ENCODE measurements around the gene MFSD1.
"Not testable (repeated sequence)": the region's sequence is repeated elsewhere in the genome, so short reads cannot be mapped to it uniquely, and the experiment has no call there.

MFSD1 gene

DNA sequence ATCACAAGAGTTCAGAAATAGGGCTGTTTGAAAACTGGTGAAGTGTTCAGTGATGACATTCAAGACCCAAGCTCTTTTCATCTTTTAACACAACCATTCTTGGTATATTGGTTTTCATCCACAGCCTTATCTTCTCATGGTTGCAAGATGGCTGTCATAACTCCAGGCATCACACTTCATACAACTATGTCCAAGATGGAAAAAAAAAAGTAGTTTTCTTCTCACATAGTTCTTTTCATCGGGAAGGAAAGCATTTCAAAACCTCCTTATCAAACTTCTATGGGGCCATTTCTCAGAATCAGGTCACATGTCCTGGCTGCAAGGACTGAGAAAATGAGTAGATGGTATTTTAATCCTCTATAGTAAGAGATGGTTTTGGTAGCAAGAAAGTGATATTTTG lies 21.1 kb upstream of the MFSD1 start:
- no peaks in the 10 kb centered on the region for H3K36me3 ChIP-seq (ENCODE audit: control insufficient read depth, insufficient read depth, low read length)
- H3K9ac ChIP-seq (ENCODE audit: low read depth, low read length), result no peak overlapping the region
- no peaks in the 10 kb centered on the region for H3K4me1 ChIP-seq (ENCODE audit: control insufficient read depth, insufficient read depth, low read length)
- H3K27me3 ChIP-seq (ENCODE audit: control insufficient read depth, insufficient read depth, low read length), result no peaks in the 10 kb centered on the region
- no peaks in the 10 kb centered on the region for H3K9me3 ChIP-seq (ENCODE audit: control insufficient read depth, insufficient read depth, low read length)
- H3K4me3 ChIP-seq (ENCODE audit: low read depth, low read length), result no peak overlapping the region

- Histone ChIP-seq H3K4me1 (ENCODE audit: control insufficient read depth, insufficient read depth, low read length) (no peaks in the 10 kb centered on the region), H3K4me3 (ENCODE audit: low read depth, low read length) (no peak overlapping the region), H3K27me3 (ENCODE audit: control insufficient read depth, insufficient read depth, low read length) (no peaks in the 10 kb centered on the region), H3K9ac (ENCODE audit: low read depth, low read length) (no peak overlapping the region), H3K36me3 (ENCODE audit: control insufficient read depth, insufficient read depth, low read length) (no peaks in the 10 kb centered on the region), H3K9me3 (ENCODE audit: control insufficient read depth, insufficient read depth, low read length) (no peaks in the 10 kb centered on the region)
Measured at GRCh38 chr3:158781191-158781590, 20.7 kb upstream of the MFSD1 start.

DNA sequence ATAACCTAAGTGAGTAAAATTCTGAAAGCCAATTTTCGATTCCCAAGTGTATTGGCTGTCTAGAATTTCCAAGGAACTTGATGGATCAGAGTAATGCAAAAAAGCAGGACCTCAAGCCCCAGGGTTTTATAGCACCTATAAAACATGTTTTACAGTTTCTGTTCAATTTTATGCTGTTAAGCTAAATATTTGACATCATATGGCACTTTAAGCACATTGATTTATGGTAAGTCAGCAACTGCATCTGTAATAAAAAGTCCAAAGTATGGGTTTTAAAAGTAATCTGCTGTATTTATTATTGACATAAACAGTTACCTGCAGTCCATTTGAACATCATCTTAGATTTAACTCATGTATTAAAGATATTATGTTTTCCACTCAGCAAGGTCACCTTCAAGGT lies 20.0 kb upstream of the MFSD1 start:
- Histone ChIP-seq H3K9me3 (ENCODE audit: control insufficient read depth, insufficient read depth, low read length) (no peaks in the 10 kb centered on the region), H3K4me3 (ENCODE audit: low read depth, low read length) (no peak overlapping the region), H3K9ac (ENCODE audit: low read depth, low read length) (no peak overlapping the region), H3K27me3 (ENCODE audit: control insufficient read depth, insufficient read depth, low read length) (no peaks in the 10 kb centered on the region), H3K4me1 (ENCODE audit: control insufficient read depth, insufficient read depth, low read length) (no peaks in the 10 kb centered on the region), H3K36me3 (ENCODE audit: control insufficient read depth, insufficient read depth, low read length) (no peaks in the 10 kb centered on the region)

DNA sequence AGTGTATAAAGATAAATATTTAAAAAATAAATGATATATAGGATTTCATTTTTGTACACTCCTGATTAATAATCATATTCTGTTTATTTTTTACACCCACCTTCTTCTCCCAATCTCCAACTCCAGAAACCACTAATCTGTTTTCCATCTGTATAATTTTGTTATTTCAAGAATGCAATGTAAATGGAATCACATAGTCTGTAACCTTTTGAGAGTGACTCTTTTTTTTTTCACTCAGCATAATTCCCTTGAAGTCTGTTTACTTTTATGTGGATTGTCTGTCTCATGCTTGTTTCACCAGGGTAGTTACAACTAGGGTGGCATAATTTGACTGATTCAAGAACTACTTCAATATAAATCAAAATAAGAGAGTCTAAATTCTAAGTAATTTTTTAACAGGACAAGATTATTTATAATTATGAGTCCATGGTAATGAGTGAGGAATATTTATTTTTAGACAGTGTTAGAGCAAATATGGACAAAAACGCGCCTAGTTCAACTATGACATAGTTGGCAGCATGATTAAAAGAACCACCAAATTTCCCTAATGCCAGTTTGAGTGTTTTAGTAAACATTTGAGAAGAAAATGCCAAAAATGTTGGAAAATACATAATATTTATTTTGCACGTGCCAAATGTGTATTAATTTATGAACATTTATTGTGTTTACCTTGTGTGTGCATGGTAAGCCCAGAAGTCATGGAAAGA lies 19.4 kb upstream of the MFSD1 start:
- no peaks in the 10 kb centered on the region for H3K27me3 ChIP-seq (ENCODE audit: control insufficient read depth, insufficient read depth, low read length)
- no peaks in the 10 kb centered on the region for H3K36me3 ChIP-seq (ENCODE audit: control insufficient read depth, insufficient read depth, low read length)
- no peaks in the 10 kb centered on the region for H3K9me3 ChIP-seq (ENCODE audit: control insufficient read depth, insufficient read depth, low read length)
- no peak overlapping the region for H3K9ac ChIP-seq (ENCODE audit: low read depth, low read length)
- H3K4me3 ChIP-seq (ENCODE audit: low read depth, low read length), result no peak overlapping the region
- H3K4me1 ChIP-seq (ENCODE audit: control insufficient read depth, insufficient read depth, low read length), result no peaks in the 10 kb centered on the region

- Histone ChIP-seq H3K4me3 (ENCODE audit: low read depth, low read length) (no peak overlapping the region), H3K9me3 (ENCODE audit: control insufficient read depth, insufficient read depth, low read length) (no peaks in the 10 kb centered on the region), H3K36me3 (ENCODE audit: control insufficient read depth, insufficient read depth, low read length) (no peaks in the 10 kb centered on the region), H3K27me3 (ENCODE audit: control insufficient read depth, insufficient read depth, low read length) (no peaks in the 10 kb centered on the region), H3K9ac (ENCODE audit: low read depth, low read length) (no peak overlapping the region), H3K4me1 (ENCODE audit: control insufficient read depth, insufficient read depth, low read length) (no peaks in the 10 kb centered on the region)
Measured at GRCh38 chr3:158783051-158783450, 18.8 kb upstream of the MFSD1 start.

GRCh38 chr3:158785972-158786371 lies 15.9 kb upstream of the MFSD1 start:
- H3K9me3 ChIP-seq (ENCODE audit: control insufficient read depth, insufficient read depth, low read length), result no peaks in the 10 kb centered on the region
- H3K4me1 ChIP-seq (ENCODE audit: control insufficient read depth, insufficient read depth, low read length), result no peaks in the 10 kb centered on the region
- H3K36me3 ChIP-seq (ENCODE audit: control insufficient read depth, insufficient read depth, low read length), result no peaks in the 10 kb centered on the region
- H3K9ac ChIP-seq (ENCODE audit: low read depth, low read length), result no peak overlapping the region
- no peak overlapping the region for H3K4me3 ChIP-seq (ENCODE audit: low read depth, low read length)
- H3K27me3 ChIP-seq (ENCODE audit: control insufficient read depth, insufficient read depth, low read length), result peaks cover 5% of the 10 kb centered on the region

DNA sequence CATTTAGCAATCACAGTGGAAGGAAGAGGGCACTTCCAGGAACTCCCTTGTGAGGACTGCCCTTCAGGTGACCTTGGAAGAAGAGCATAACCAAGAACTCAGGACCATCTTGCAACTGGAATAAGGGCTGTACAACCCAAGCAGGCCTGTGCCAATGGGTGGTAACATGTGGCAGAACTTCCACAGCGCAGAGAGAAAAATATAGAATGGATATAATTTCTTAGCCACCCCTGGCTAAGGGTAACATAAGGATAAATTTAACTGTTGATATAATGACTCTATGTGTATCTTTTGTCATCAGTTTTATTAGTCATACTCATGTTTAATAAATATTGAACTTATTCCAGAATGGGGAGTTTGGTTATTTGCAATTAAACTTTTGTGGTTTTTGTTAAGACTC lies 13.4 kb upstream of the MFSD1 start:
- Histone ChIP-seq H3K4me3 (ENCODE audit: low read depth, low read length) (no peak overlapping the region), H3K9me3 (ENCODE audit: control insufficient read depth, insufficient read depth, low read length) (no peaks in the 10 kb centered on the region), H3K36me3 (ENCODE audit: control insufficient read depth, insufficient read depth, low read length) (no peaks in the 10 kb centered on the region), H3K9ac (ENCODE audit: low read depth, low read length) (no peak overlapping the region), H3K27me3 (ENCODE audit: control insufficient read depth, insufficient read depth, low read length) (peaks cover 5% of the 10 kb centered on the region), H3K4me1 (ENCODE audit: control insufficient read depth, insufficient read depth, low read length) (no peaks in the 10 kb centered on the region)

DNA sequence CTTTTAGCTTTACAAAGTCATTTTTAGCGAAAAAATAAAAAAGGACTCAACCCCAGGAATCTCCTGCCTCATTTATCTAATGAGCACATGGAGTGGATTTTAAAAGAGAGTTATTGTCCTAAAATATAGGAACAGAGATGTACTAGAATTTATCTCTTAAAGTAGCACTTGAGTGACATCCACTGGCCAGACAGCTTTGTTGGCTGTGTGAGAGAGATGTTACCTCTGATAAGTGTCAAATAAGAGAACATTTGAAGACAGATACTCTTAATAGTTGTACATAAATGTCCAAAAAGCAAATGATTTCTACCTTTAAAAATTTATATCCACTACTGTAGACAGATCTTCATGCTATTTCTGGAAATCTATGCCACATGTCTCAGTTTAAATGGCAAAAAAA lies 12.3 kb upstream of the MFSD1 start:
- peaks cover 5% of the 10 kb centered on the region for H3K27me3 ChIP-seq (ENCODE audit: control insufficient read depth, insufficient read depth, low read length)
- H3K4me3 ChIP-seq (ENCODE audit: low read depth, low read length), result no peak overlapping the region
- H3K4me1 ChIP-seq (ENCODE audit: control insufficient read depth, insufficient read depth, low read length), result no peaks in the 10 kb centered on the region
- H3K9ac ChIP-seq (ENCODE audit: low read depth, low read length), result no peak overlapping the region
- no peaks in the 10 kb centered on the region for H3K36me3 ChIP-seq (ENCODE audit: control insufficient read depth, insufficient read depth, low read length)
- H3K9me3 ChIP-seq (ENCODE audit: control insufficient read depth, insufficient read depth, low read length), result no peaks in the 10 kb centered on the region

DNA sequence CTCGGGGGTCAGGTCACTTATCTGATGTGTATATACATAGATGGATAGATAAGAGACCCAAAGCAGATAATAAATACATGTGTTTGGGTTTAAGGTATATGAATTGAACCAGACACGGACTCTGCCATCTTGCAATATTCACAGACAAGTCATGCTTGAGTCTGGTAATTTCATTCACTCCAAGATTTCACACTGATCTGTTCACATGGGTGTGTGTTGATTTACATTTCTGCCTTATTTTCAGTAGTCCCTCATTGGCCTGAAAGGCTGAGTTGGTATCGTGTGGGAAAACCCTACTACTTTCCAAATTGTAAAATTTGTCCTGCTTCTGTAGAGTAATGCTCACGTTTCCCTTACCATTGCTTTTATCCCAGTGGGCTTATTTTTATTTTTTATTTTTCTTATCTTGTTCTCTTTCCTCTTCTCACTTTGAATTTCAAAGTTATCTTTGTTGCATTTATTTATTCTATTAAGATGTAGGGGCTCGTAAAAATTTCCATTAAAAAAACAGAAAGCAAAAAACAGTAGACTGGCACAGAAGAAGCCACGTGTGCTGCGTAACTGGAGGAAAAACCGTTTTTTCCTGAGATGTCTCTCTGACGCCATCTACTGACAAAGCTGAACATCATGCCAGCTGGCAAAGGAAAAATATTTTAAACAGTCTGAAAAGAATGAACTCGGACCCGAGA lies 10.8 kb upstream of the MFSD1 start:
- no peak overlapping the region for H3K9ac ChIP-seq (ENCODE audit: low read depth, low read length)

GRCh38 chr3:158791590-158791920 lies 10.3 kb upstream of the MFSD1 start:
- not testable (repeated sequence) for H3K4me1 ChIP-seq (ENCODE audit: control insufficient read depth, insufficient read depth, low read length); H3K9me3 ChIP-seq (ENCODE audit: control insufficient read depth, insufficient read depth, low read length); H3K4me3 ChIP-seq (ENCODE audit: low read depth, low read length); H3K9ac ChIP-seq (ENCODE audit: low read depth, low read length); H3K36me3 ChIP-seq (ENCODE audit: control insufficient read depth, insufficient read depth, low read length); H3K27me3 ChIP-seq (ENCODE audit: control insufficient read depth, insufficient read depth, low read length)

More for the DNA sequence above, 10.8 kb upstream of the MFSD1 start:
- H3K36me3 ChIP-seq (ENCODE audit: control insufficient read depth, insufficient read depth, low read length), result no peaks in the 10 kb centered on the region
- H3K4me3 ChIP-seq (ENCODE audit: low read depth, low read length), result no peak overlapping the region
- peaks cover 5% of the 10 kb centered on the region for H3K27me3 ChIP-seq (ENCODE audit: control insufficient read depth, insufficient read depth, low read length)
- H3K9me3 ChIP-seq (ENCODE audit: control insufficient read depth, insufficient read depth, low read length), result no peaks in the 10 kb centered on the region
- H3K4me1 ChIP-seq (ENCODE audit: control insufficient read depth, insufficient read depth, low read length), result no peaks in the 10 kb centered on the region

DNA sequence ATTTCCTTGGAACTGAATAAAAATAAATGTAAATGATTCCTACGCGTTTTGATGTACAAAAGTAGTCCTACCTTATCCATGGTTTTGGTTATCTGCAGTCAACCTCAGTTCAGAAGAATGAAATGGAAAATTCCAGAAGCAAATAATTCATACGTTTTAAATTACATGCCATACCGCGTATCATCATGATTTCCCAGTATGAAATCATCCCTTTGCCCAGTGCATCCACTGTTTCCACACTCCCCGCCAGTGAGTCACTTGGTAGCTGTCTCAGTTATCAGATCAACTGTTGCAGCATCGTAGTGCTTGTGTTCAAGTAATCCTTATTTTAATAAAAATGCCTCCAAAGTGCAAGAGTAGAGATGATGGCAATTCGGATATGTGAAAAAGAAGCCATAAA lies 9.1 kb upstream of the MFSD1 start:
- Histone ChIP-seq H3K36me3 (ENCODE audit: control insufficient read depth, insufficient read depth, low read length) (no peaks in the 10 kb centered on the region), H3K9ac (ENCODE audit: low read depth, low read length) (no peak overlapping the region), H3K4me1 (ENCODE audit: control insufficient read depth, insufficient read depth, low read length) (no peaks in the 10 kb centered on the region), H3K9me3 (ENCODE audit: control insufficient read depth, insufficient read depth, low read length) (no peaks in the 10 kb centered on the region), H3K27me3 (ENCODE audit: control insufficient read depth, insufficient read depth, low read length) (peaks cover 11% of the 10 kb centered on the region), H3K4me3 (ENCODE audit: low read depth, low read length) (no peak overlapping the region)

DNA sequence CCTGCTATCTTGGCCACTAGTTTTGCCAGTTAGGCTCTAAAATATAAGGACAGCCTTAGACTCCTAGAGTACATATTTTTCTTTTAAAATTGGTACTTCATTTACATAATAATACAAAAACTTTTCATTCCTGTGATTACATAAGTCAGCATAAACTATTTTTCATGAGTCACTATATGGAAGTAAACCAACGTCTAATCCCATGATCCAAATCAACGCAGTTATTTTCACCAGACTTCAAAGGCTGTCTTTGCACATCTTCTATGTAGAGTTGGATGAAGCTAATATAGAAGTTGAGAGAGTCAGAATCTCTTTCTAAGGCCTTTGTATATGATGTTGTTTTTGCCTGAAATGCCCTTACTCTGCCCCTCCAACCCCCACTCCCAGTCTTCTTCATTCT lies 7.6 kb upstream of the MFSD1 start:
- no peaks in the 10 kb centered on the region for H3K4me1 ChIP-seq (ENCODE audit: control insufficient read depth, insufficient read depth, low read length)

More for the DNA sequence above, 7.6 kb upstream of the MFSD1 start:
- Histone ChIP-seq H3K9me3 (ENCODE audit: control insufficient read depth, insufficient read depth, low read length) (no peaks in the 10 kb centered on the region), H3K4me3 (ENCODE audit: low read depth, low read length) (no peak overlapping the region), H3K36me3 (ENCODE audit: control insufficient read depth, insufficient read depth, low read length) (no peaks in the 10 kb centered on the region), H3K9ac (ENCODE audit: low read depth, low read length) (no peak overlapping the region), H3K27me3 (ENCODE audit: control insufficient read depth, insufficient read depth, low read length) (peaks cover 25% of the 10 kb centered on the region)
